NCI-H1694 (cell line): ENCODE results near the gene B3GALT4.

Source experiments
- DNase-seq: peaks from one replicate; lab custom pipeline; 2025; lab: John Stamatoyannopoulos, UW

B3GALT4 gene

DNA sequence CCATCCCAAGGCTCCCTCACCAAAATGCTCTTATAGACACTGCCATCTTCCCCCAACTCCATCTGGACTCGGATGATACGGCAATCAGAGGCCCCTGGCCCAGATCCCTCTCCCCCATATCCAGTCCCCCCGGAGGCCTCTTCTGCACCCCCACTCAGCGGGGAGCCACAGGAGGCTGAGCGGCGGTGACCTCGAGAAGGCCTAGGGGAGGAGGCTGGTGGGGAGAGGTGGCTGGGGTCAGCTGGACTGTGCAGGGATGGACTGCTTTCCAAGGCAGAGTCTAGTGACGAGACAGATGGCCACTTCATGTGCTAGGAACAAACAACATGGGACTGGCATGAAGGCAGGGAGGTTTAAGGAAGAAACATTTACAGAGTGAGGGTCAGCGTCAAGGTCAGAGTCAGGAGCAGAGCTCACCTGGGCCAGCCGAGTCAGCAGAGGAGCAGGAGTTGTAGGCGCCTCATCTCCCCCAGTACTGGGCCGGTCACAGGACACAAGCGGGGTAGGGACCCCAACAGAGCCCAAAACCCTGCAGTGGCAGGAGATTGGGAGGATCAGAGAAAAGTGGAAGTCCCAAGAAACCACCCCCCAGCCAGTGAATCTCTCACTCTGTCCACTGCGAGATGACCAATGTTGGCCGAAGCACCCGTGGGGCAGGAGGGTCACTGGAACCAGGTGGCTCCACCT is 16.2 kb downstream of the B3GALT4 start:
- DNase-seq, result no peak

- no peak for DNase-seq
Observed at GRCh38 chr6:33294086-33294823, 17.3 kb downstream of the B3GALT4 start.

DNA sequence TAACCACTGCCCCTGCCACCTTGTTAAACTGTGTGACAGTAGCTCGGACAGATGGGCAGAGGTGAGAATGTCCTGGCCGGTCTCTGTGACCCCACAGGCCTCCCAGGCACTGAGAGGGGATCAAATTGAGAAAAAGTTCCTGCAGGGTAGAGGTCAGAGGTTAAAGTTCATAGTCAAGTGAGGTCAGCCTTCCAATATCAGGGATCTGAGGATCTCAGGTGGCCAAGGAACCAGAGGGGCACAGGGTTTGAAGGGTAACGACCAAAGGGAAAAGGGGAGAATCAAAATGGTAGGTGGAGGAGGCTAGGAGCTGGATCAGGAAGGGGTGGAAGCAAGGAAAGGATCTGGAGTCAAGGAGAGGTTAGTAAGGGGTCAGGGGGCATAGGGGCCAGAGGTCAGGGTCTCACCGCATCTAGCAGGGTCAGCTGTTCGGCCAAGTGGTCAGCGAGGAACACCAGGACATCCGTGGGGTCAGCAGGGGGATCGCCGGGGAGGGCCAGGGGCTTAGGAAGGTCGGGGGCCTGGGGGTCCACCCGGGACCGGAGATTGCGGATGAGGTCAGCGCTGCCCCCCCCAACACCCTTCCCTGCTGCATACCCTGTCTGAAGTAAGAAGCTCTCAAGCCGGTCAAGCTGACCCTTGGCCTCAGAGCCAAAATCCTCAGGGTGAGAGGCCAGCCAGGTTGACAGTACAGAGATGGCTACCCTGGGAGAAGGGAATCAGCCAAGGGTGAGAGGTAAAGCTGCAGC is 18.9 kb downstream of the B3GALT4 start:
- DNase-seq, result no peak

- no peak for DNase-seq
Observed at GRCh38 chr6:33296797-33297405, 20.0 kb downstream of the B3GALT4 start.

- DNase-seq, result no peak
Observed at GRCh38 chr6:33297406-33297955, 20.6 kb downstream of the B3GALT4 start.

- DNase-seq, result no peak
Observed at GRCh38 chr6:33297956-33298772, 21.2 kb downstream of the B3GALT4 start.

- DNase-seq, result no peak
Observed at GRCh38 chr6:33298773-33299236, 21.9 kb downstream of the B3GALT4 start, which contains the start of gene RGL2. RGL2 (minus strand) TSS chr6:33298942; CDS start chr6:33298610, 332 bp downstream.

DNA sequence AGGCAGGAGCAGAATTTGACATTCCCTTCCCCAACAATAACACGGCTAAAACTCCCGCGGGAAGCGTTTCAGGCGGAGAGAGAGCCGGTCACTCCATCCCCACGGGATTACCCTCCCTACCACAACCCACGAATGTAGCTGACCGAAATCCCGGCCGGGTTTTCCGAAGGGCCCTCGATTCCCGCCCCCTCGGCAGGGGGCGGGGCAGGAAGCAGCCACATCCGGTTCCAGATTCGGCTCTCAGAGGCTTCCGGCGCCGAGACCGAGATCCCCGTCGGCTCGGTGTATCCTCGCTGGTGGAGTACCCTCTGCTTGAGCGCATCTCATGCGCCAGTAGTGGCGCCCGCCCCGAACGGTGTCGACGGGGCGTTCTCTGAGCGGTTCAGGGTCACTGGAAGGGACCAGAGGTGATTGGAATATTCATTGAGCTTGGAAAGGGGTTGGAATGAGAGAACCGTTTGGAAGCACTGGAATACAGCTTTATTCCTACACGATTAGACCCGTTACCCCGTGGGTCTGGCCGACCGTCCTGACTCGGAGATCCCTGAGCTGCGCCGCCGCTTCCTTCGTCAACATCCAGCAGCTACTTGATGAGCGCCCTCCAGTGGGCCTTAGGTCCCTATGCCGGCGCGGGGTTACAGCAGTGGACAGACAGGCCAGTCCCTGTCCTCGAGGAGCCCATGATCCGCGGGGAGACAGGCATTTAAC is 22.5 kb downstream of the B3GALT4 start:
- DNase-seq, result peak; percentile 75

DNA sequence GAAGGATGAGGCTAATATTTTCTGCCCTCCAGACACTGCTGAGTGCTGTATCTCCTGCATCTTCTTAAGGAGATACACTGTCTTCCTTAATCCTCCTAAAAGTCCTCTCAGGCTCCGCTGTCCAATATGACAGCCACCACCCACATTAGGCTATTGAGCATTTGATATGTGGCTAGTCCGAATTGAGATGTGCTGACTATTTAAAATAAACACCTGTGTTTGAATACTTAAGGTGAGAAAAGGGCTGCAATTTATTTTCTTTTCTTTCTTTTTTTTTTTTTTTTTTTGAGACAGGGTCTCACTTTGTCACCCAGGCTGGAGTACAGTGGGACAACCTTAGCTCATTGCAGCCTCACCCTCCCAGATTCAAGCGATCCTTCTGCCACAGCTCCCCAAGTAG is 25.0 kb downstream of the B3GALT4 start:
- DNase-seq, result no peak

- DNase-seq, result no peak
Observed at GRCh38 chr6:33304216-33304615, 27.3 kb downstream of the B3GALT4 start.

DNA sequence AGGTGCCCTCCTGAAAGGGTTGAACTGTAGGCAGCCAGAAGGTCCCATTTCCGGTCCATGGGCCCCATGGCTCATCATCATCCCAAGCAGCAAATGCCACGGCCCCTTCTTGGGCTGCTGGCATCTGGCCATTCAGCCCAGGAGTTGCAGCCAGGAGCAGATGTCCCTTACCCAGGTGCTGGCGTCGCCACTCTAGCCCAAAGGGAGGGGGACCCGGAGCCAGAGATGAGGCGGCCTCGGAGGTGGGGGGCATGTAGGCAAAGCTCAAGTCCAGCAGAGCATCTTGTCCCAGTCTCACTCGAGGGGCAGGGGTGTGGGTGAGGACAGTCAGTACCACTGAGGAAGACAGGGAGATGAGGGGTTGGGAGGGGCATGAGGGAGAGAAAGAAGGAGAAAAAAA is 28.1 kb downstream of the B3GALT4 start:
- DNase-seq, result no peak

- DNase-seq, result no peak
Observed at GRCh38 chr6:33306356-33306755, 29.4 kb downstream of the B3GALT4 start.

DNA sequence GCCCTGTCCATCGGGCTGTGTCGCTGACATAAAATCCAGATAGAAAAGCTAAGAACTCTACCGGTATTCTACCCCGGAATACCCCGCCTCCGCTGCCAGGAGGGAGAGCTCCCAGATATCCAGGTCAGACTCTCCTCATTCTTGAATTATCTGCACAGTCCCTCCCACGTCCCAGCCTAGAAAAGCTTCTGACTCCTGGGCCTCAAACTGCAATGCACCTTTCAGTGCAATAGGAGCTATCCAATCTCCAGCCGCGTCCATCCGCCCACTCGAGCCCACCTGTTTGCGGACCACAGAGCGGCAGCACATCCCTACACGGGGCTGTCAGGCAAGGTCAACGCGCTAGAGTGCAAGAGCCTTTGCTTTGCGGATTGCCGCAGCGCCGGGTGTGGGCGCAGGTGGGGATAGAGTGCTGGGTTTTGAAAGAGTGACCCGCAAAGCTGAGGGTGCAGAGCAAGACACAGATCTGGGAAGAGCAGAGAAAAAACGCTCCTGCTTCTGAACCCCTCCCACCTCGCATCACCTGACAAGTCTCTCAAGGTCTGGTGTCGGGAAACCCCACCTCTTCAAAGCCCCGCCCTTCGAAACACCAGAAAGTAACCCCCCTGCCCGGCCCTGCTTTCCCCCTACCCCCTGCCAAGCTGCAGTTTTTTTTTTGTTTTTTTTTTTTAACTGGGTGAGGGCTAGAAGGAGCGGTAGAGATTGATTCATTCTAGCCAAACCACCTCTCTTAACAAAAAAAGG is 35.6 kb downstream of the B3GALT4 start:
- peak; percentile 14 for DNase-seq

DNA sequence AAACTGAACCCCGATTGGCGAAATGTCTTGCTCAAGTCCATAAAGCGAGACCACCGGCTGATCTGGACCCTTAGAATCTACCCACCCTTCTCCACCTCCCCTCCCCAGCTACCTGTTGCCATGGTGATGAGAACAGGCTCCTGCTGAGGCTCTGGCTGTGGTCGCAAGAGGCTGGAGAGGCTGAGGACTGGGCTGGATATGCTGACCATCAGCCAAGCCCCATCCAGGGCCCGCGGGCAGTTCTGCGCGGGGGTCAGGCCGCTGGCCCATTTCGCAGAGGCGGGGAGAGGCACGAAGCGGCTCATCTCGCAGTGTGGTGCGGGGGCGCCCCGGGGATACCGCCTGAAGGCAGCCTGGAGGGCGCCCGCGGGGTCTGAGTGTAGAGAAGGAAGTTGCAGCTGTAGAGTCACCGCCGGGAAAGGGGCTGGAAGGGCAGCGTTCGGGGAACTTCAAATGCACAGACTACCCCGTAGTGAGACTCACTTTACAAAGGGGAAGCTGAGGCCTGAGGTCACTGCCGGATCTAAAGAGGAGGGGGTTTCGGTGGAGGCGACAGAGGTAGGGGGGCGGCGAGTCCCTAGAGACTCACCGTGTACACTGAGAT is 36.3 kb downstream of the B3GALT4 start:
- no peak for DNase-seq

DNA sequence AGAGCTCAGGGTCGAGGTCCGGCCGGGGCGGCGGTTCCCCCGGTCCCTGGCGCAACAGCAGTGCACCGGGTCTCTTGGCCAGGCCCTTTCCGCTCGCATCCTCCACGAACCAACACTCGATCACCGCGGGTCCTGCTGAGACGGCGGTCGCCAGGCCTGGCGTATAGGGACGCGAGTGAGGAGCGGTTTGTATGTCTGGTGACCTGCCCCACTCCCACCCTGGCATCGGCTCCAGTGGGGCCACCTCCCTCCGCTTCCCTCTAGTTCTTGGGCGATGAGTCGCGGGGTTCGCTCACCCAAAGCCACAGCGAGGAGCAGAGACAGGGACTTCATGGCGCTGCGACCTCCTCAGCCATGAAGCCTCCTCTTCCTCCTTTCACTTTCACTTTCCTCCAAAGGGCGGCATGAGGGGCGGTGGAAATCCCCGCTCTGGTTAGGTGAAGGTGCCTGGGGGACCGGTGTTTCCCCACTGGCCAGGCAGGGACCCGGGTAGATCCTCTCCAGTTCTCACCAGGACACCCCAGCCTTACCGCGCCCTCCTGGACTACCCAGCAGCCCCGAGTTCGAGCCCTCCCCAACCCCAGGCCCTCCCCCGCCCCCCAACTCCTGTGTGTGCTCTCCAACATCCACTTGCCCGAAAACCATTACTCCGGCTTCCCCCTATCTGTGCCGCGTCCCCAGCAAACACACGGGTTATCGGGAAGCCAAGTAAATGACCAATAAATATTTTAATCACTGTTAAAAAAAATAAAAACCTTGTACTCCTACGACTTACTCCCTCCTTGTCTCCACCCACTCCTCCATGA is 37.0 kb downstream of the B3GALT4 start, which contains the start of gene TAPBP:
TAPBP (minus strand) TSS at position 370 of the 806 bp plus-strand sequence; CDS start at position 333, 37 bp downstream.
- no peak for DNase-seq

DNA sequence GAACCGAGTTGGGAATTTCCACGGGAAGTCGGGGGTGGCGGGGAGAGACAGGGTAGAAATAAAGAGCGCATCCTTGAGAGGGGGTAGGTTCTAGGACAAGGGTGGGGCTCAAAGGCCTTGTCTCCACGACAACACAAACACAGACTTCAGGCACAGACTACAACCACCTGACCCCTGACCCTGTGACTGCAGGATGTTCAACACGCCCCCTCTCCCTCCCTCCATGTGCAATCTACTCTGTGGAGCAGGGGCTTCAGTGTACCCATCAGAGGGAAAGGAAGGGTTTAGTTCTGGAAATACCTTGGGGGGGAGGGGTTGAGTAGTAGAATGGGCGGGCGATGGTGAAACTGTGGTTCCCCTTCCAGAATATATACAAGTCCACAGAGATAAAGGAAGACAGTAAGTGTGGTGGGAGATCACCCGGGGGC is 37.6 kb downstream of the B3GALT4 start:
- DNase-seq, result no peak

DNA sequence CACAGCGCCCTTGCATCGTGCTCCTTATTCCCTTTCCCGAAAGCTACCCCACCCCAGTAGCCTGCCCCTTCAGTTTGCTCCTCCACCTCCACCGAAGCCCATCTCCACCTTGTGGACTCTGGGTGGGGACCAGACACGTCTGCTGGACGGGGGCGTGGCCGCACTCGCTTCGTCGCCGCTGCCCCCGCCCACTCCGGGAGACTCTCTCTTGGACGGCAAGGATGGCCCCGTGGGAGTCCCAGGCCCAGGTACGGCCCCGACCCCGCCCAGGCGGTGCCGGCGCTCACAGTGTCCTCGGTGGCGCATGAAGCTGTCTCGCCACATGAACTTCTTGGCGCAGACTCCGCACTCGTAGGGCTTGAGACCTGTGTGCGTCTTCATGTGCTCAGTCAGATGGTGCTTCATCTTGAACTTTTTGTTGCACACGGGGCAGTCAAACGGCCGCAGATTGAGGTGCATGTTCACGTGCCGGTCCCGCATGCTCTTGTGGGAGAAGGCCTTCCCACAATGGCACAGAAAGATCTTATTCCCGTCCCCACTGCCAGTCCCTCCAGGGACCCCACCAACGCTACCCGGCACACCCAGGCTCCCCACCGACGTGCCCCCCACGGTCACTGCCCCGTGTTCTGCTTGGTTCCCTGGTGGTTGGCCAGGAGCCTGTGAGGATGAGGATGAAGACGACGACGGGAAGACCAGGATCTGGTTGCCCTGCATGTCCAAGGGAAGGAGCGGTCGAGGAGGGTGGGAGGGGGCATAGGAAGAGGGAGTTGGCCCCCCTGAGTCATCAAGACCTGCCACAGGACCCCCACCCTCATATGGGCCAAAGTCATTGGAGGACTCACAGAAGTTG is 38.2 kb downstream of the B3GALT4 start:
- DNase-seq, result no peak
